K562 (cell line): Measurements from ENCODE around the gene NHLH1. TPM values are rescaled to one million over a fixed set of nuclear protein-coding genes. Genes with fewer than 3 reads are reported as not detected.

ENCODE experiments used
- ATAC-seq: fragments of 200-7000 bp; cut with Tn5 transposase; 3 replicates; pipeline ENCODE4 v1.9.1; 2020; ENCODE audit warnings: moderate library complexity
- BruUV-seq: library from RNA; stranded (reverse); fragments of 400-500 nt; replicated peaks from 2 replicates; lab custom pipeline; 2021; lab: Mats Ljungman, UMichigan
- CTCF ChIA-PET: fragments of 300-600 bp; formaldehyde crosslinking; extraction: SDS; loops from one replicate; lab custom pipeline; 2021; ENCODE audit warnings: low intra/inter-chr PET ratio; lab: Yijun Ruan, JAX
- POLR2A ChIA-PET: fragments of 300-600, 350-650 bp; sonication (Branson Sonifier 250); formaldehyde crosslinking; extraction: SDS; loops from one replicate; lab custom pipeline; 2021; ENCODE audit warnings: antibody characterized with exemption, inconsistent platforms; lab: Yijun Ruan, JAX
- DNase-seq, 4 experiments: peaks; one replicate each; pipeline versions ENCODE4 v3.0.0 to v3.0.0-alpha.2; 2011 to 2018; ENCODE audit warnings: low spot score in 3 of 4, mixed read lengths in 3 of 4; ENCODE audit errors: extremely low read depth in 1 of 4
- FAIRE-seq: peaks from 2 replicates; lab custom pipeline; 2011; peaks lifted over from hg19 to GRCh38; lab: Jason Lieb, UNC
- H2AFZ ChIP-seq: 2 replicates; pipeline ENCODE4 v1.6.0; 2011; ENCODE audit warnings: low read depth, low read length, control low read depth, inconsistent platforms
- H3K27ac ChIP-seq: fragments of 200-600 bp; 3 replicates; pipeline ENCODE4 v1.8.0; 2011; ENCODE audit warnings: low read depth, mild to moderate bottlenecking, control low read depth, inconsistent platforms, low read length, moderate library complexity, mixed read lengths; ENCODE audit errors: extremely low read depth
- H3K27me3 ChIP-seq, 2 experiments: fragments of 300-600 bp in 1 of 2; 2 replicates in 1 of 2; 3 replicates in 1 of 2; pipeline versions ENCODE4 v1.6.0 to v1.8.0; 2011; ENCODE audit warnings: inconsistent platforms in 2 of 2, low read length in 2 of 2, mild to moderate bottlenecking in 1 of 2, mixed read lengths in 1 of 2, moderate library complexity in 1 of 2; ENCODE audit not compliant: control insufficient read depth in 2 of 2, insufficient read depth in 2 of 2
- H3K36me3 ChIP-seq: fragments of 300-600 bp; 3 replicates; pipeline ENCODE4 v1.8.0; 2011; ENCODE audit warnings: mild to moderate bottlenecking, low read length, inconsistent platforms; ENCODE audit not compliant: control insufficient read depth, insufficient read depth
- H3K4me1 ChIP-seq, 2 experiments: fragments of 200-600 bp in 1 of 2; replicated peaks in 1 of 2; 2 replicates in 1 of 2; 3 replicates in 1 of 2; pipeline versions ENCODE4 v1.5.1 to v1.8.0; 2011; ENCODE audit warnings: inconsistent platforms in 2 of 2, low read length in 2 of 2, mild to moderate bottlenecking in 1 of 2, mixed read lengths in 1 of 2, moderate library complexity in 1 of 2; ENCODE audit not compliant: control insufficient read depth in 2 of 2, insufficient read depth in 2 of 2
- H3K4me2 ChIP-seq: 2 replicates; pipeline ENCODE4 v1.6.1; 2011; ENCODE audit warnings: low read length, control low read depth, inconsistent platforms, mixed read lengths; ENCODE audit not compliant: insufficient read depth
- H3K4me3 ChIP-seq: fragments of 200-600 bp; sonication (generic), shearing (Covaris generic); 2 replicates; pipeline ENCODE4 v1.5.1; 2016; ENCODE audit warnings: control low read depth, inconsistent platforms
- H3K79me2 ChIP-seq: fragments of 200-600 bp; 3 replicates; pipeline ENCODE4 v1.8.0; 2011; ENCODE audit warnings: low read length, inconsistent platforms; ENCODE audit not compliant: control insufficient read depth, insufficient read depth
- H3K9ac ChIP-seq, 2 experiments: 2 replicates each; pipeline versions ENCODE4 v1.6.0 to v1.6.1; 2011; ENCODE audit warnings: low read depth in 2 of 2, low read length in 2 of 2, control low read depth in 1 of 2, inconsistent platforms in 1 of 2, mild to moderate bottlenecking in 1 of 2, mixed read lengths in 1 of 2; ENCODE audit not compliant: insufficient read depth in 1 of 2
- H3K9me1 ChIP-seq: one replicate; pipeline ENCODE4 v1.6.0; 2011; ENCODE audit warnings: inconsistent platforms, mild to moderate bottlenecking, low read length, moderate library complexity; ENCODE audit not compliant: control insufficient read depth, insufficient read depth
- H3K9me3 ChIP-seq: replicated peaks from 2 replicates; pipeline ENCODE4 v1.5.1; 2011; ENCODE audit warnings: low read depth, low read length, inconsistent platforms; ENCODE audit not compliant: control insufficient read depth, insufficient read depth
- H4K20me1 ChIP-seq: replicated peaks from 2 replicates; pipeline ENCODE4 v1.6.1; 2011; ENCODE audit warnings: low read length, inconsistent platforms, mixed read lengths; ENCODE audit not compliant: control insufficient read depth, insufficient read depth
- CCNT2 ChIP-seq: IDR thresholded peaks from 2 replicates; pipeline ENCODE4 v1.6.1; 2011; ENCODE audit warnings: borderline replicate concordance, low read depth, mild to moderate bottlenecking, moderate library complexity, mixed read lengths, low read length; ENCODE audit not compliant: insufficient read length; ENCODE audit errors: extremely low read depth
- CREB1 ChIP-seq, 2 experiments: sonication (generic) in 1 of 2; formaldehyde crosslinking in 1 of 2; IDR thresholded peaks; 2 replicates each; pipeline versions ENCODE4 v1.6.1 to v1.8.0; 2012 to 2022; ENCODE audit warnings: inconsistent platforms in 1 of 2, mild to moderate bottlenecking in 1 of 2, missing genetic modification reagents in 1 of 2, moderate library complexity in 1 of 2
- JUND ChIP-seq, 2 experiments: IDR thresholded peaks; 2 replicates in 1 of 2; 3 replicates in 1 of 2; pipeline ENCODE4 v1.6.1; 2011; ENCODE audit warnings: borderline replicate concordance in 2 of 2, low read depth in 2 of 2, low read length in 2 of 2, improper control_type of control experiment in 1 of 2, missing biosample characterization in 1 of 2, missing genetic modification characterization in 1 of 2, missing genetic modification reagents in 1 of 2
- MAZ ChIP-seq, 2 experiments: fragments of 450-650 bp in 1 of 2; sonication (generic) in 1 of 2; formaldehyde crosslinking; IDR thresholded peaks in 1 of 2; conservative IDR thresholded peaks in 1 of 2; 2 replicates each; pipeline versions ENCODE4 v1.4.0 to v1.5.0; 2020; ENCODE audit warnings: mild to moderate bottlenecking in 1 of 2, missing genetic modification reagents in 1 of 2
- NR2C2 ChIP-seq, 2 experiments: fragments of 200-800 bp in 1 of 2; sonication (Bioruptor generic) in 1 of 2; sonication (generic) in 1 of 2; formaldehyde crosslinking in 1 of 2; IDR thresholded peaks; 2 replicates each; pipeline versions ENCODE4 v1.6.1 to v1.8.0; 2016 to 2022; ENCODE audit warnings: mild to moderate bottlenecking in 1 of 2, missing compliant biosample characterization in 1 of 2, missing genetic modification characterization in 1 of 2, missing genetic modification reagents in 1 of 2
- NR4A1 ChIP-seq, 2 experiments: fragments of 250-450 bp in 1 of 2; fragments of 450-650 bp in 1 of 2; sonication (Bioruptor Pico) in 1 of 2; IDR thresholded peaks; 2 replicates each; pipeline versions ENCODE4 v1.4.0 to v1.6.1; 2016 to 2020; ENCODE audit warnings: mild to moderate bottlenecking in 2 of 2, missing compliant biosample characterization in 1 of 2, missing genetic modification characterization in 1 of 2, moderate library complexity in 1 of 2
- PCBP2 ChIP-seq: fragments of 200-400 bp; formaldehyde crosslinking; IDR thresholded peaks from 2 replicates; pipeline ENCODE4 v1.6.1; 2018; ENCODE audit warnings: low read length, low read depth, mild to moderate bottlenecking, moderate library complexity; ENCODE audit not compliant: poor library complexity, severe bottlenecking
- RBM15 ChIP-seq: fragments of 200-400 bp; formaldehyde crosslinking; IDR thresholded peaks from 2 replicates; pipeline ENCODE4 v1.6.1; 2018; ENCODE audit warnings: mild to moderate bottlenecking, low read length, moderate library complexity; ENCODE audit not compliant: insufficient read depth
- SAP30 ChIP-seq: fragments of 200-600 bp; sonication (generic); IDR thresholded peaks from 2 replicates; pipeline ENCODE4 v1.6.1; 2012; ENCODE audit warnings: borderline replicate concordance, low read depth, mild to moderate bottlenecking, moderate library complexity, low read length, control low read depth, inconsistent platforms; ENCODE audit not compliant: insufficient read depth, poor library complexity, severe bottlenecking
- SP1 ChIP-seq: sonication (generic); formaldehyde crosslinking; IDR thresholded peaks from 2 replicates; pipeline ENCODE4 v1.8.1; 2022; ENCODE audit warnings: mild to moderate bottlenecking, missing genetic modification reagents
- SRSF1 ChIP-seq: fragments of 200-400 bp; formaldehyde crosslinking; IDR thresholded peaks from 2 replicates; pipeline ENCODE4 v1.6.1; 2017; ENCODE audit warnings: mild to moderate bottlenecking, low read depth, low read length, moderate library complexity
- TBP ChIP-seq: optimal IDR thresholded peaks from 2 replicates; pipeline ENCODE3; 2011; ENCODE audit warnings: low read depth, low read length, improper control_type of control experiment
- ZBED1 ChIP-seq: IDR thresholded peaks from 2 replicates; pipeline ENCODE4 v1.6.1; 2014
- ZNF174 ChIP-seq: fragments of 250-450 bp; sonication (Bioruptor Pico); IDR thresholded peaks from 2 replicates; pipeline ENCODE4 v1.4.0; 2020; ENCODE audit warnings: mild to moderate bottlenecking
- ZNF436 ChIP-seq: fragments of 250-450, 450-650 bp; sonication (Bioruptor Pico); formaldehyde crosslinking; IDR thresholded peaks from 2 replicates; pipeline ENCODE4 v1.7.0; 2020; ENCODE audit warnings: mild to moderate bottlenecking
- ZNF644 ChIP-seq: fragments of 200-800 bp; sonication (Bioruptor generic); IDR thresholded peaks from 2 replicates; pipeline ENCODE4 v1.6.1; 2016; ENCODE audit warnings: low read depth, missing genetic modification characterization, missing compliant biosample characterization
- WGBS: fragments of 100-300 bp; shearing (Covaris generic); methylation state at CpG from one replicate; pipeline ENCODE4 v1.1.6; 2016; ENCODE audit warnings: low coverage, mixed read lengths; ENCODE audit not compliant: insufficient coverage; ENCODE audit errors: missing lambda C conversion rate; 5-methylcytosine and 5-hydroxymethylcytosine counted together
- in situ Hi-C: fragments of 300-500 bp; cut with MboI; formaldehyde crosslinking; loops from 4 replicates; pipeline ENCODE4 v1.15.0; 2018; ENCODE audit warnings: inconsistent platforms, mixed read lengths
- intact Hi-C: fragments of 100-400 bp; cut with micrococcal nuclease; formaldehyde crosslinking; loops from 2 replicates; pipeline ENCODE4 v1.14.2; 2022
- polyA plus RNA-seq, 8 experiments: library from polyadenylated mRNA; depleted of rRNA in 4 of 8; stranded (reverse) in 5 of 8; unstranded in 3 of 8; fragments of >200 nt; fragmentation: Nextera tagmentation in 2 of 8; fragmentation: Illumina TruSeq in 1 of 8; extraction: Ambion mirVana in 2 of 8; extraction: Trizol in 1 of 8; gene quantifications; 2 replicates each; pipeline versions ENCODE4 v1.2.1 to v1.2.3, GENCODE V29; 2011 to 2014; ENCODE audit warnings: inconsistent platforms in 1 of 8, missing spikeins in 1 of 8
- total RNA-seq, 7 experiments: library from RNA; depleted of rRNA in 6 of 7; stranded (reverse); fragments of >200 nt in 6 of 7; fragmentation: Illumina TruSeq in 2 of 7; extraction: Trizol in 2 of 7; gene quantifications; 2 replicates each; pipeline versions ENCODE4 v1.2.1 to v1.2.3, GENCODE V29; 2011 to 2021; ENCODE audit warnings: low replicate concordance in 1 of 7
- TF ChIP-seq, protein P1 (sequence below), 3 experiments: fragments of 200-800 bp in 1 of 3; sonication (Bioruptor generic) in 1 of 3; sonication (generic) in 1 of 3; formaldehyde crosslinking in 1 of 3; IDR thresholded peaks; 2 replicates each; pipeline versions ENCODE4 v1.6.1 to v1.8.0; 2016 to 2022; ENCODE audit warnings: mild to moderate bottlenecking in 2 of 3, missing compliant biosample characterization in 2 of 3, missing genetic modification characterization in 2 of 3, missing genetic modification reagents in 1 of 3

The NHLH1 gene
- total and polyA plus RNA-seq, 9 of the 15 experiments (the other 6 are each of a cell fraction or from before 2014, with no cell fraction given) = 0.09 to 1.3 (median 0.35) TPM; not detected in 1

GRCh38 chr1:160400223-160400645 is 33.4 kb downstream of the NHLH1 start, which contains the start of gene VANGL2:
VANGL2 (plus strand) TSS chr1:160400564; CDS start chr1:160415838, 15,274 bp downstream.
- Histone ChIP-seq H3K27me3 (peaks cover 3 to 14% of the 10 kb centered on the region in 2 experiments; a peak in 2 of 5 replicates), H3K4me1 (peaks cover 16 to 38% of the 10 kb centered on the region in 2 experiments; a peak in 4 of 5 replicates), H3K79me2 (no peaks in the 10 kb centered on the region), H3K27ac (peak within 1 kb of the TSS; percentile 58; the same call in 2 of the 3 replicates), H3K36me3 (no peaks in the 10 kb centered on the region), H3K4me3 (peak within 1 kb of the TSS; percentile 59), H3K9ac (peak within 1 kb of the TSS; percentile 68 to 92), H3K4me2 (peak within 1 kb of the TSS; percentile 72), H3K9me1 (no peaks in the 10 kb centered on the region), H3K9me3 (no peaks in the 10 kb centered on the region), H2AFZ (peak within 1 kb of the TSS; percentile 98), H4K20me1 (0 out of 2 replicates have a peak, but pooled peaks cover 4% of the 10 kb centered on the region)
- BruUV-seq = no TSS peak
- CTCF ChIA-PET = no interaction called here
- WGBS = 7% methylated on average over 15 of the region's 34 CpGs
- intact Hi-C loops (no loop called here), in situ Hi-C loops (no loop called here)
- no peak for FAIRE-seq
- POLR2A ChIA-PET = interaction anchor here (1.0 kb wide), 1 partner anchor 85 kb away, joined by 3 read pairs; no protein-coding TSS in a partner anchor
- peak; percentile 61 for ATAC-seq
- DNase-seq = peak; percentile 85 to 95 (median 92)
- TF ChIP-seq CCNT2 (peak; percentile 41), TBP (peak; percentile 42), ZNF644 (tag) (no peak), ZNF174 (CRISPR knock-in tag) (no peak), NR4A1 (CRISPR knock-in tag; IDR thresholded peaks at IDR 0.05) (no peak), NR4A1 (tag; IDR thresholded peaks at IDR 0.05) (0 out of 2 replicates have a peak, but pooled peaks have one; percentile 26), JUND (IDR thresholded peaks at IDR 0.05; ENCODE audit: borderline replicate concordance, low read depth, low read length) (peak; percentile 99), JUND (tag; IDR thresholded peaks at IDR 0.05; ENCODE audit: borderline replicate concordance, low read depth, low read length) (no peak; the same call in 2 of the 3 replicates), RBM15 (no peak), MAZ (CRISPR knock-in tag; conservative IDR thresholded peaks at IDR 0.05 in 1 of 2, IDR thresholded peaks at IDR 0.05 in 1 of 2) (peak; percentile 80 to 82), ZBED1 (no peak), SAP30 (peak; percentile 36), NR2C2 (CRISPR knock-in tag; IDR thresholded peaks at IDR 0.05) (no peak), NR2C2 (tag; IDR thresholded peaks at IDR 0.05) (peak; percentile 25; the same call in 1 of the 2 replicates), CREB1 (IDR thresholded peaks at IDR 0.05) (peak; percentile 30; the same call in 1 of the 2 replicates), CREB1 (CRISPR knock-in tag; IDR thresholded peaks at IDR 0.05) (peak; percentile 44; the same call in 1 of the 2 replicates), ZNF436 (CRISPR knock-in tag) (no peak), SP1 (CRISPR knock-in tag) (peak; percentile 44; the same call in 1 of the 2 replicates), SRSF1 (peak; percentile 100), PCBP2 (peak; percentile 35)
- TF ChIP-seq, protein P1, sequence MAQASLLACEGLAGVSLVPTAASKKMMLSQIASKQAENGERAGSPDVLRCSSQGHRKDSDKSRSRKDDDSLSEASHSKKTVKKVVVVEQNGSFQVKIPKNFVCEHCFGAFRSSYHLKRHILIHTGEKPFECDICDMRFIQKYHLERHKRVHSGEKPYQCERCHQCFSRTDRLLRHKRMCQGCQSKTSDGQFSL (CRISPR knock-in tag; IDR thresholded peaks at IDR 0.05) = peak; percentile 88
- TF ChIP-seq, protein P1 (tag; IDR thresholded peaks at IDR 0.05) = peak in 1 of 2 experiments; percentile 91; a peak in 2 of 4 replicates
